MCF 10A (cell line): ENCODE data around the gene SEC14L3. TPM values are rescaled to one million over a fixed set of nuclear protein-coding genes. Genes with fewer than 3 reads are reported as not detected.

Experiments used
- BruUV-seq: library from RNA; stranded (reverse); fragments of 400-500 nt; replicated peaks from 2 replicates; lab custom pipeline; 2021; lab: Mats Ljungman, UMichigan
- CTCF ChIA-PET: fragments of 300-600 bp; sonication (Branson Sonifier 250); formaldehyde crosslinking; extraction: SDS; loops from one replicate; lab custom pipeline; 2021; ENCODE audit warnings: antibody characterized with exemption, inconsistent platforms; lab: Yijun Ruan, JAX
- POLR2A ChIA-PET: fragments of 300-600, 350-650 bp; sonication (Branson Sonifier 250); formaldehyde crosslinking; extraction: SDS; loops from one replicate; lab custom pipeline; 2020; ENCODE audit warnings: antibody characterized with exemption, inconsistent platforms; lab: Yijun Ruan, JAX
- DNase-seq: peaks from one replicate; pipeline ENCODE4 v3.0.0-alpha.2; 2018; ENCODE audit not compliant: unreplicated experiment
- H3K27ac Mint-ChIP-seq: one replicate; pipeline ENCODE4 v1.8.0; 2022; ENCODE audit warnings: mild to moderate bottlenecking, low read depth, mixed read lengths; ENCODE audit not compliant: unreplicated experiment
- H3K27me3 Mint-ChIP-seq: one replicate; pipeline ENCODE4 v1.8.0; 2022; ENCODE audit warnings: mixed read lengths; ENCODE audit not compliant: insufficient read depth, unreplicated experiment
- H3K36me3 Mint-ChIP-seq: one replicate; pipeline ENCODE4 v1.8.0; 2022; ENCODE audit warnings: mild to moderate bottlenecking, moderate library complexity, mixed read lengths; ENCODE audit not compliant: insufficient read depth, unreplicated experiment
- H3K4me1 Mint-ChIP-seq: one replicate; pipeline ENCODE4 v1.8.0; 2022; ENCODE audit warnings: mixed read lengths; ENCODE audit not compliant: insufficient read depth, unreplicated experiment
- H3K4me3 Mint-ChIP-seq: one replicate; pipeline ENCODE4 v1.8.0; 2022; ENCODE audit warnings: mild to moderate bottlenecking, moderate library complexity, mixed read lengths; ENCODE audit not compliant: unreplicated experiment
- H3K9me3 Mint-ChIP-seq: one replicate; pipeline ENCODE4 v1.8.0; 2022; ENCODE audit warnings: mixed read lengths; ENCODE audit not compliant: unreplicated experiment
- intact Hi-C: fragments of 100-400 bp; cut with micrococcal nuclease; formaldehyde crosslinking; loops from 2 replicates; pipeline ENCODE4 v1.14.1; 2022
- total RNA-seq: library from RNA; stranded (reverse); gene quantifications from 2 replicates; pipeline ENCODE4 v1.2.3, GENCODE V29; 2022
- TF ChIP-seq, protein P1 (sequence below): fragments of 200-600 bp; IDR thresholded peaks from one replicate; pipeline ENCODE4 v1.8.0; 2022; ENCODE audit warnings: antibody characterized with exemption, mild to moderate bottlenecking; ENCODE audit not compliant: unreplicated experiment

Gene SEC14L3
- total RNA-seq, 1 experiment from 2014 or later, result not detected

DNA sequence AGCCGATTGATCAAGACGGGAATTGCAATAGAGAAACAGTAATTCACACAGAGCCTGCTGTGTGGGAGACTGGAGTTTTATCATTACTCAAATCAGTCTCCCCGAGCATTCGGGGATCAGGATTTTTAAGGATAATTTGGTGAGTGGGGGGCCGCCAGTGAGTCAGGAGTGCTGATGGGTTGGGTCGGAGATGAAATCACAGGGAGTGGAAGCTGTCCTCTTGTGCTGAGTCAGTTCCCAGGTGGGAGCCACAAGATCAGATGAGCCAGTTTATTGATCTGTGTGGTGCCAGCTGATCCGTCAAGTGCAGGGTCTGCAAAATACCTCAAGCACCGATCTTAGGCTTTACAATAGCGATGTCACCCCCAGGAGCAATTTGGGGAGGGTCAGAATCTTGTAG lies 30.7 kb downstream of the SEC14L3 start:
- peaks cover 6% of the 10 kb centered on the region for H3K4me1 Mint-ChIP-seq
- intact Hi-C loops, result no loop called here
- no peak overlapping the region for H3K4me3 Mint-ChIP-seq
- BruUV-seq, result no TSS peak
- CTCF ChIA-PET, result interaction anchor here (0.7 to 1.8 kb wide), 4 partner anchors 45 to 274 kb away, joined by 3 to 4 read pairs (median 3); no protein-coding TSS in a partner anchor
- no peaks in the 10 kb centered on the region for H3K36me3 Mint-ChIP-seq
- H3K27ac Mint-ChIP-seq, result no peak overlapping the region
- TF ChIP-seq, protein P1, sequence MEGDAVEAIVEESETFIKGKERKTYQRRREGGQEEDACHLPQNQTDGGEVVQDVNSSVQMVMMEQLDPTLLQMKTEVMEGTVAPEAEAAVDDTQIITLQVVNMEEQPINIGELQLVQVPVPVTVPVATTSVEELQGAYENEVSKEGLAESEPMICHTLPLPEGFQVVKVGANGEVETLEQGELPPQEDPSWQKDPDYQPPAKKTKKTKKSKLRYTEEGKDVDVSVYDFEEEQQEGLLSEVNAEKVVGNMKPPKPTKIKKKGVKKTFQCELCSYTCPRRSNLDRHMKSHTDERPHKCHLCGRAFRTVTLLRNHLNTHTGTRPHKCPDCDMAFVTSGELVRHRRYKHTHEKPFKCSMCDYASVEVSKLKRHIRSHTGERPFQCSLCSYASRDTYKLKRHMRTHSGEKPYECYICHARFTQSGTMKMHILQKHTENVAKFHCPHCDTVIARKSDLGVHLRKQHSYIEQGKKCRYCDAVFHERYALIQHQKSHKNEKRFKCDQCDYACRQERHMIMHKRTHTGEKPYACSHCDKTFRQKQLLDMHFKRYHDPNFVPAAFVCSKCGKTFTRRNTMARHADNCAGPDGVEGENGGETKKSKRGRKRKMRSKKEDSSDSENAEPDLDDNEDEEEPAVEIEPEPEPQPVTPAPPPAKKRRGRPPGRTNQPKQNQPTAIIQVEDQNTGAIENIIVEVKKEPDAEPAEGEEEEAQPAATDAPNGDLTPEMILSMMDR, result no peak
- no peaks in the 10 kb centered on the region for H3K9me3 Mint-ChIP-seq
- H3K27me3 Mint-ChIP-seq, result no peaks in the 10 kb centered on the region
- POLR2A ChIA-PET, result no interaction called here
- no peak for DNase-seq

DNA sequence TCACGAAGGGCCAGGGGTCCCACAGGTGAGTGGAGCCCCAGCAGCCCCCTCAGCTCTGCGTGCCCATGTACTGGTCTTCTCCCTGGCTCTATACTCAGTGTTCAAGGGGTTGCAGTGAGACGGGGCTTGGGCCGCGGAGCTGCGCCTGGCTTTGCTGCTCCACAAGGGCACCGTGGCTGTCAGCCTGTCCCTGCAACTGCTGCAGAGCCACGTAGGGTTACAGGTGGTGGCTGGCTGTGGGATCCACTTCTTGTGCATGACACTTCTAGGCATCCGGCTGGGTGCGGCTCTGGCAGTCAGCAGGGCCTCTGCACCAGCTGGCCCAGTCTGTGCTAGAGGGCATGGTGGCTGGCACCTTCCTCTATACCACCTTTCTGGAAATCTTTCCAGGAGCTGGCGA lies 32.0 kb downstream of the SEC14L3 start:
- Mint-ChIP-seq H3K27me3 (no peaks in the 10 kb centered on the region), H3K9me3 (no peaks in the 10 kb centered on the region), H3K36me3 (no peaks in the 10 kb centered on the region), H3K4me3 (no peak overlapping the region), H3K27ac (no peak overlapping the region), H3K4me1 (peaks cover 5% of the 10 kb centered on the region)
- BruUV-seq, result no TSS peak
- TF ChIP-seq, protein P1, result no peak
- no peak for DNase-seq
- ChIA-PET POLR2A (no interaction called here), CTCF (interaction anchor here (1.0 kb wide), 1 partner anchor 46 kb away, joined by 5 read pairs; no protein-coding TSS in a partner anchor)
- intact Hi-C loops, result no loop called here

DNA sequence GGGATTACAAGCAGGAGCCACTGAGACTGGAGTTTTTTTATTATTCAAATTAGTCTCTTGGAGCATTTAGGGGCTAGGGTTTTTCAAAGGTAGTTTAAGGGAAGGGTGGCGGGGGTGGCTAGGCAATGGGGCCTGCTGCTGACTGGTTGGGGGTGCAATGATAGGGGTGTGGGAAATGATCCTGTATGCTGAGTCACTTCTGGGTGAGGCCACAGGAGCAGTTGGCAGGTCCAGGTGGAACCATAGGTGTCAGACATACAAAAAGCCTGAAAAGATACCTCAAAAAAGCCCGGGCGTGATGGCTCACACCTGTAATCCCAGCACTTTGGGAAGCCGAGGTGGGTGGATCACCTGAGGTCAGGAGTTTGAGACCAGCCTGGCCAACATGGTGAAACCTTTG lies 32.6 kb downstream of the SEC14L3 start:
- Mint-ChIP-seq H3K36me3 (no peaks in the 10 kb centered on the region), H3K4me1 (peaks cover 5% of the 10 kb centered on the region), H3K27me3 (no peaks in the 10 kb centered on the region), H3K9me3 (no peaks in the 10 kb centered on the region), H3K4me3 (no peak overlapping the region), H3K27ac (no peak overlapping the region)
- BruUV-seq, result no TSS peak
- no peak for DNase-seq
- ChIA-PET POLR2A (interaction anchor here (2.2 kb wide), 1 partner anchor 13 kb away, joined by 5 read pairs; no protein-coding TSS in a partner anchor), CTCF (interaction anchor here (0.5 kb wide), 1 partner anchor 1647 kb away, joined by 4 read pairs; no protein-coding TSS in a partner anchor)
- TF ChIP-seq, protein P1, result no peak
- intact Hi-C loops, result no loop called here

GRCh38 chr22:30438559-30438958 lies 33.3 kb downstream of the SEC14L3 start:
- peaks cover 5% of the 10 kb centered on the region for H3K4me1 Mint-ChIP-seq
- no TSS peak for BruUV-seq
- ChIA-PET POLR2A (interaction anchor here (0.7 to 2.2 kb wide), 3 partner anchors 9 to 12 kb away, joined by 3 to 5 read pairs (median 4); no protein-coding TSS in a partner anchor), CTCF (interaction anchor here (0.5 to 1.0 kb wide), 2 partner anchors 20 to 1648 kb away, joined by 4 to 5 read pairs; no protein-coding TSS in a partner anchor)
- H3K27me3 Mint-ChIP-seq, result no peaks in the 10 kb centered on the region
- DNase-seq, result no peak
- H3K4me3 Mint-ChIP-seq, result no peak overlapping the region
- TF ChIP-seq, protein P1, result no peak
- H3K36me3 Mint-ChIP-seq, result no peaks in the 10 kb centered on the region
- H3K27ac Mint-ChIP-seq, result no peak overlapping the region
- intact Hi-C loops, result no loop called here
- H3K9me3 Mint-ChIP-seq, result no peaks in the 10 kb centered on the region
